Measurements from ENCODE around the gene DAB1.

Gene DAB1

GRCh38 chr1:57367945-57368344 is 55.9 kb downstream of the DAB1 start:
- TF ChIP-seq, protein P1, sequence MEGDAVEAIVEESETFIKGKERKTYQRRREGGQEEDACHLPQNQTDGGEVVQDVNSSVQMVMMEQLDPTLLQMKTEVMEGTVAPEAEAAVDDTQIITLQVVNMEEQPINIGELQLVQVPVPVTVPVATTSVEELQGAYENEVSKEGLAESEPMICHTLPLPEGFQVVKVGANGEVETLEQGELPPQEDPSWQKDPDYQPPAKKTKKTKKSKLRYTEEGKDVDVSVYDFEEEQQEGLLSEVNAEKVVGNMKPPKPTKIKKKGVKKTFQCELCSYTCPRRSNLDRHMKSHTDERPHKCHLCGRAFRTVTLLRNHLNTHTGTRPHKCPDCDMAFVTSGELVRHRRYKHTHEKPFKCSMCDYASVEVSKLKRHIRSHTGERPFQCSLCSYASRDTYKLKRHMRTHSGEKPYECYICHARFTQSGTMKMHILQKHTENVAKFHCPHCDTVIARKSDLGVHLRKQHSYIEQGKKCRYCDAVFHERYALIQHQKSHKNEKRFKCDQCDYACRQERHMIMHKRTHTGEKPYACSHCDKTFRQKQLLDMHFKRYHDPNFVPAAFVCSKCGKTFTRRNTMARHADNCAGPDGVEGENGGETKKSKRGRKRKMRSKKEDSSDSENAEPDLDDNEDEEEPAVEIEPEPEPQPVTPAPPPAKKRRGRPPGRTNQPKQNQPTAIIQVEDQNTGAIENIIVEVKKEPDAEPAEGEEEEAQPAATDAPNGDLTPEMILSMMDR (conservative IDR thresholded peaks at IDR 0.05; ENCODE audit: low read length), result no peak
- no peak for DNase-seq (ENCODE audit: low read depth)
- H3K4me3 ChIP-seq (ENCODE audit: low read length), result no peak overlapping the region

- TF ChIP-seq, protein P1 (conservative IDR thresholded peaks at IDR 0.05; ENCODE audit: low read length), result no peak
- no peak for DNase-seq (ENCODE audit: low read depth)
- H3K4me3 ChIP-seq (ENCODE audit: low read length), result no peak overlapping the region
These were observed 60.2 kb downstream of the DAB1 start for GRCh38 chr1:57363643-57364042.

- DNase-seq (ENCODE audit: low read depth), result no peak
- no peak overlapping the region for H3K4me3 ChIP-seq (ENCODE audit: low read length)
- TF ChIP-seq, protein P1 (conservative IDR thresholded peaks at IDR 0.05; ENCODE audit: low read length), result no peak
These were observed 60.7 kb downstream of the DAB1 start for GRCh38 chr1:57363165-57363564.

DNA sequence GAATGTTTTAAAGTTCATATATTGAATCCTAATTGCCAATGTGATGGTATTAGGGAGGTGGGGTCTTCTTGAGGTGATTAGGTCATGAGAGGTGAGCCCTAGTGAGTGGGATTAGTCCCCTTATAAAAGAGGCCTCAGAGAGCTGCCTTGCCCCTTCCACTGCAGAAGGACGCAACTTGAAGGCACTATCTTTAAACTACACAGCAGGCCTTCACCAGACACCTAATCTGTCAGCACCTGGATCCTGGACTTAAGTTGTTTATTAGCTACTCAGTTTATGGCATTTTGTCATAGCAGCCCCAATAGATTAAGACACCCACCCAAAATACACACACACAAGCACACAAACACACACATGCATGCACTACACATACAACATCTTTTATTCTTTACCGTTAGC is 61.4 kb downstream of the DAB1 start:
- TF ChIP-seq, protein P1 (conservative IDR thresholded peaks at IDR 0.05; ENCODE audit: low read length), result no peak
- no peak for DNase-seq (ENCODE audit: low read depth)
- H3K4me3 ChIP-seq (ENCODE audit: low read length), result no peak overlapping the region

DNA sequence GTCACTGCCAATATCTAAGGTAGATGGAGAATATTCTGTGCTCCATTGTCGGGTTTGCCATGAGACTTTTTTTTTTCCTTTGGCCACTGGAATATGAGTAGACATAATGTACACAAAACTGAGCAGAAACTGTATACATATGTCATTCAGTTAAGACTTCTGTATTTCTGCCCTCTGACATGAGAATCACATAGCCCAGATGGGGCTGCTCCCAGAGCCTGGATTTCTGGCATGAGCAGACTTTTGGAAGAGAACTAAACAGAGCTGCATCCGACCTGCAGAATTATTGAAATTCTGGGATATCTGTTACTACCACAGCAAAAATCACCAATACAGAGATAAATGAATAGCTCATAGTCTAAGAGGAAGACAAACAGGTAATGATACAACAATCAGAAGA is 62.3 kb downstream of the DAB1 start:
- H3K4me3 ChIP-seq (ENCODE audit: low read length), result no peak overlapping the region
- DNase-seq (ENCODE audit: low read depth), result no peak
- TF ChIP-seq, protein P1 (conservative IDR thresholded peaks at IDR 0.05; ENCODE audit: low read length), result no peak

- no peak for DNase-seq (ENCODE audit: low read depth)
- TF ChIP-seq, protein P1 (conservative IDR thresholded peaks at IDR 0.05; ENCODE audit: low read length), result no peak
- H3K4me3 ChIP-seq (ENCODE audit: low read length), result no peak overlapping the region
These were observed 62.9 kb downstream of the DAB1 start for GRCh38 chr1:57360846-57361407.

GRCh38 chr1:57357462-57357861 is 66.4 kb downstream of the DAB1 start:
- TF ChIP-seq, protein P1 (conservative IDR thresholded peaks at IDR 0.05; ENCODE audit: low read length), result no peak
- DNase-seq (ENCODE audit: low read depth), result no peak
- no peak overlapping the region for H3K4me3 ChIP-seq (ENCODE audit: low read length)

All from AG10803 (cell line).